Activated CD8-positive, alpha-beta memory T cell treated with anti-CD3 and anti-CD28 coated beads for 48 hours (primary cell): Measurements from ENCODE around the gene ZNF230.

ENCODE experiments used
- DNase-seq, 3 experiments: peaks; one replicate each; pipeline ENCODE4 v3.0.0-alpha.2; 2020; ENCODE audit warnings: low read depth in 2 of 3, low spot score in 2 of 3

ZNF230 gene

DNA sequence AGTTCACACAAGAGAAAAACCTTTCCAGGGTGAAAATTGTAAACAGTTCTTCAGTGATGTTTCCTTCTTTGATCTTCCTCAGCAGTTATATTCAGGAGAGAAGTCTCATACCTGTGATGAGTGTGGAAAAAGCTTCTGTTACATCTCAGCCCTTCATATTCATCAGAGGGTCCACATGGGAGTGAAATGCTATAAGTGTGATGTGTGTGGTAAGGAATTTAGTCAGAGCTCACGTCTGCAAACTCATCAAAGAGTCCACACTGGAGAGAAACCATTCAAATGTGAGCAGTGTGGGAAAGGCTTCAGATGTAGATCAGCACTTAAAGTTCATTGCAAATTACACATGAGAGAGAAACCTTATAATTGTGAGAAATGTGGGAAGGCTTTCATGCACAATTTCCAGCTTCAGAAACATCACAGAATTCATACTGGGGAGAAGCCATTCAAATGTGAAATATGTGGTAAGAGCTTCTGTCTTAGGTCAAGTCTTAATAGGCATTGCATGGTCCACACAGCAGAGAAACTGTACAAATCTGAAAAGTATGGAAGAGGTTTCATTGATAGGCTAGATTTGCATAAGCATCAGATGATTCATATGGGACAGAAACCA, 29.3 kb downstream of the ZNF230 start:
- no peak for DNase-seq

GRCh38 chr19:44042147-44042546, 39.4 kb downstream of the ZNF230 start:
- no peak for DNase-seq

DNA sequence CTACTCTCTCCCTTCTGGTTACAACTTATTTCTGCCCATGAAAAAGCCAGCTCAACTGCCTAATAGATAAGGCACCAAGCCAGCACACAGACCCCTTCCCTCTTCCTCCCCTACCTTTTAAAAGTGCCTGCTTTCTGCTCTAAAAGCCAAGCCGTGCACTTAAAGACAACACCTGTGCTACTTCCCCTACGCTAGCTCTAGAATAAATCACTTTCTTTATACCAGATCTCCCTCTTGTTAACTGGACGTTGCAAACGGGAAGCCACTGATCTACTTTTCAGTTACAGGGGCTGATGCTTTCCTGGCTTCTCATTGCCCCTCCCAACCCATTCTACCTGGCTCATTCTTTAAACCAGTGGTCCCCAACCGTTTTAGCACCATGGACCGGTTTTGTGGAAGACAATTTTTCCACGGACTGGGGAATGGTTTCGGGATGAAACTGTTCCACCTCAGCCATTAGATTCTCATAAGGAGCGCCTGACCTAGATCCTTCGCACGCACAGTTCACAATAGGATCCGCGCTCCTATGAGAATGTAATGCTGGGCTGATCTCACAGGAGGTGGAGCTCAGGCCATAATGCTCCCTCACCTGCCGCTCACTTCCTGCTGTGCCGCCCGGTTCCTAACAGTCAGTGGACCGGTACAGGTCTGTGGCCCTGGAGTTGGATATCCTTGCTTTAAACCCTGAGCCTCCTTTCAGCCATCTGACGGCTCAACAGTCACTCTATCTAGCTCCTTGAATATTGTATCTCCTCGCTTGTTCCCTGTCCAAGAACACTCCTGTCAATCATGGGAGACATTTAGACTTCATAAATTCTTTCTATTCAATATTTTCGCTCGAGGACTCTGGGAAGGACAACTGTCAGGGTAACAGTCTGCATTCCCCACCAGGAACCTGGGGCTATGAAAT, 48.2 kb downstream of the ZNF230 start:
- DNase-seq, result no peak

DNA sequence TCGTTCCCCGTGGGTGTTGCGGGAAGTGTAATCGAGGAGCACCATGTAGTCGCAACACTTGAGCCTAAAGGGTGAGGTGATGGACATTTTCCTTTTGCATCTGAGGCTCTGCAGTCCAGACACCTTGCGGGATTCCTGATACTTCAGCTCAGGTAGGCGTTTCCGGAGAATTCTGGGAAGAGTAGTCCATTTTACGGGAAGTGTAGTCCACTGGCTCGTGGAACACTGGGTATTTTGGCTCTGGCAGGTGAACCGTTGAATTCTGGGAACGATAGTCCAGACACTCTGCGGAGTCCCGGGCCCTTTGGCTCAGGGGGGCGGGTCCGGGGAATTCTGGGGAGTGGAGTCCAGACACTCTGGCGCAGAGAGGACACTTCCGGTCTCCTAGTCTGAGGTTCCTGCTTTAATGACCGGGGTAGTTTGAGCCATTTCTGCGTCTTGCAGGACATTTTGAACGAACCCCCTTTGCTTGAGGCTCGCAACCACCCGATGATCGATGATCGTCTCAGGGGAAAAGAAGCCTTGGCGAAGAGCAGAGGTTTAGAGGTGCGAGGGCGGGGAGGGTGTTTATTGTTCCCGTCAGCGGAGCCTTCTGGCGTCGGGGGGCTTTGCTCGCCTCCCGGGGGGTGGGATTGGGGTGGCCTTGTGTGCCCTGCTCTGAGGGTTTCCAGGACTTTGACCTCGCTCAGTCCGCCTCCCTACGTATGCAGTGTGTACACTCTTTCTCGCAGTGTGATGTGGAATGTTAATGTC, 49.1 kb downstream of the ZNF230 start, which contains the start of gene ZNF223:
Gene ZNF223, plus strand, starts transcription at position 387 of the 753 bp plus-strand sequence. CDS start 3,141 bp downstream, outside the sequence.
- no peak for DNase-seq

DNA sequence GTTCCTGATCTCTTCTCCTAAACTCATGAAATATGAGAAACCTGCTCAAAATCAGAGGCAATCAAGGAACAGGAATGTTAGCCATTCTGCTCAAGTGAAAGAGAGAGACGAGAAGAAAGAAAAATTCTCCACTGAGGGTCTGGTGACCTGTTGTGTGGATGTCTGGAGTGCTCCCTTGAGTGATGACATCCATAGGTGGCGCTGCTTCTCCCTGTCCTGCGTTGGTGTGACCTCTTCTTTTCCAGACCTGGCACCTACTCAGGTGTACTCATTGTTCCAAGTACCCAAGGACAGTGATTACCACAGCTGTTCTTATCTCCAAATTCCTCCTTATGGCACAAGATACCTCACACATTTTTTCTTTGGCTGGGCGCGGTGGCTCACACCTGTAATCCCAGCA, 53.1 kb downstream of the ZNF230 start:
- DNase-seq, result no peak

- no peak for DNase-seq
These were observed 56.5 kb downstream of the ZNF230 start for GRCh38 chr19:44059229-44059628.

- DNase-seq, result no peak
These were observed 58.3 kb downstream of the ZNF230 start for GRCh38 chr19:44061038-44061437.
